Posterior vena cava (tissue), 2 donors: ENCODE results near the gene IQCF6. TPM values are rescaled to one million over a fixed set of nuclear protein-coding genes. Genes with fewer than 3 reads are reported as not detected.
"Not testable (repeated sequence)": the region's sequence is repeated elsewhere in the genome, so short reads cannot be mapped to it uniquely, and the experiment has no call there.

Experiments
- DNase-seq: peaks from one replicate; pipeline ENCODE4 v3.0.0-alpha.2; 2020; ENCODE audit warnings: low spot score
- intact Hi-C, 2 donors: fragments of 100-400 bp; cut with DNase I; formaldehyde crosslinking; loops; one replicate each; pipeline versions ENCODE4 v1.14.1 to v1.14.2; 2022 to 2023
- total RNA-seq, 2 donors: library from RNA; stranded (reverse); fragmentation: NEBNext Ultra II Directional; extraction: Animal tissue kit (Norgen Biotek cat#: 25700); gene quantifications; one replicate each; pipeline ENCODE4 v1.2.1, GENCODE V29; 2021
- donor health status: DM: yes; HTN: yes; CAD: no.
- donor health status: DM: yes; HTN: yes; CAD: no.

Gene IQCF6
- total RNA-seq, 2 donors from 2014 or later: not detected

DNA sequence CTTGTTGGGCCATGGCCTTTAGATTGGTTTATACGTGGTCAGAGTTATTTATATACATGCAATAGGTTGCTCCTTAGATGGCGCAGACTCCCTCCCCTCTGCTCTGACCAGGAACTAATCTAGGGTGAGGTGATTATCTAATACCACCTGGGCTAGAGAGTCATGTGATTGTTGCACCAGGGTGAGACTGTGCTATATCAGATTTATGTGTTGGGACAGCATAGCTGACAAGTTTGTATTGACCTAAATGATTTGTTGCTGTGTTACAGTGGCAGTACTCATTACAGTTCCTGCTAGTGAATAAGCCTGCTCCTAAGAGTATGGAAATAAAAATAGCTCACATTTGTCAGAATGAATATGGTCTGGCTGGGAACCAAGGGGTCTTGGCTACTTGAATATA lies 7.2 kb upstream of the IQCF6 start:
- intact Hi-C loops: no loop called here
- no peak for DNase-seq

DNA sequence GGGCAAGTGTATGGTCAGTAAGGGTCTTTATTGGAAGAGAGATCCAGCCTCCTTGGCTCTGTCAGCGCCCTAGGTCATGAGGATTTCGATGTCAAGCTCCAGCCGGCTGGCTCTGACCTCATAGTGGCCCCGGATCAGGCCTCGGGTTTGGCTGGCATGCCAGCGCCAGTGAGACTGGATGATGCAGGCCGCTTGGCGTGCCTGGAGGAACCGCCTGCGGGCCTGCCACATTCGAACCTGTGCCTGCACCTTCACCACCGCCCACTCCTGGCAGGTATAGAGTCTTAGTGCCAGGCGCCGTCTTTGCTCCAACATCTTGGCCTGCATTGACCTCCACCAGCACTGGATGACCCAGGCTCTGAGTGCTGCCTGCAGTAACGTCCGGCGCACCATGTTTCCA lies 483 bp downstream of the IQCF6 start:
- no peak for DNase-seq
- intact Hi-C loops: no loop called here

DNA sequence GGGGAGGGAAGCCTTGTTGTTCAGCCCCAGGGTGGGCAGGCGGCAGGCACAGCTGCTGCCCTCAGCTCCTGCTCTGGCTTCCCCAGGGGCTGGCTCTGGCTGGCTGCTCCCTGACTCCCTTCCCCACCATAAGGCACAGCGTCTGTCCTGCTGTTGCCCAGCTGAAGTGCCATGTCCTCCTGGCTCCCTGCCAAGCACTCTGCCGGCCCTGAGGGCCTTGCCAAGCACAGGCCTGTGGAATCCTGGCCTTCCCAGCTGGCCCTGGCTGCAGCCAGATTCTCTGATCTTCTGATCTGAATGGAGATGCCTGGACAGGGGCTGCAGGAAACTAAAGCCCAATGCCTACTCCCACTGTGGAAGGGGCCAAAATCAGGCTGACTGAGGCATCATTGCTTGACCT lies 1.1 kb downstream of the IQCF6 start:
- no peak for DNase-seq
- intact Hi-C loops: no loop called here

DNA sequence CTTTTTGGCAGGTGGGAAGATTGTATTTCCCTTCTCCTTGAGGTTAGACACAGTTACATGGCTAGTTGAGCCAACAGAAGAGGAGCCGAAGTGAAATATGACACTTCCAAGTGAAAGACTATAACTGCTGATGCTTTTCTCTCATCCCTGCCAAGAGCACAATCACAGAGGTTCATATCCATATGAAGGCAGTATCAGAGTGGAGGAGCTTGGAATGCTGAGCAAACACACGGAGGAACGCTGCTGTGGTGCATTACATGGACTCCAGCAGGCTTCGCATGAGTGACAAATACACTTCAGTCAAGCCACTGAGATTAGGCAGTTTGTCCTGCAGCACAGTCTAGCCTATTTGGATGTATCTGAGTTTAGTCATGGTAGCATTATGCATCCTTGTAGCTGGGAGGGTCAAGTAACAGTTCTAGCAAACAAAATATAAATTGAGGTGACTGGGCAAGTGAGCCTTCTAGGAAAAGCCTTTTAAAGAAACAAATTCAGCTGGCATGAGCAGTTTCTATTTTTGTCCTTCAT lies 5.4 kb downstream of the IQCF6 start:
- no peak for DNase-seq
- intact Hi-C loops: no loop called here

DNA sequence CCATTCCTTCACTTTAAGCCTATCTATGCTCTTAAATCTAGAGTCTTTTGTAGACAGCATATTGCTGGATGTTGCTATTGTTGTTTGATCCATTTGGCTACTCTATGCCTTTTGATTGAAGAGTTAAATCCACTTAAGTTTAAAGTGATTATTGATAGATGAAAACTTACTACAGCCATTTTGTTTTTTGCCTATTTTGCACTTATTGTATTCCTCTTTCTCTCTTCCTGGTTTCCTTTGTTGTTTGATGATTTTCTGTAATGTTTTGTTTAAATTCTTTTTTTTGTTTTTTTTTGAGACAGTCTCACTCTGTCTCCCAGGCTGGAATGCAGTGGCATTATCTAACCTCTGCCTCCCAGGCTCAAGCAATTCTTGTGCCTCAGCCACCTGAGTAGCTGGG lies 19.8 kb downstream of the IQCF6 start:
- DNase-seq: no peak
- intact Hi-C loops: no loop called here

DNA sequence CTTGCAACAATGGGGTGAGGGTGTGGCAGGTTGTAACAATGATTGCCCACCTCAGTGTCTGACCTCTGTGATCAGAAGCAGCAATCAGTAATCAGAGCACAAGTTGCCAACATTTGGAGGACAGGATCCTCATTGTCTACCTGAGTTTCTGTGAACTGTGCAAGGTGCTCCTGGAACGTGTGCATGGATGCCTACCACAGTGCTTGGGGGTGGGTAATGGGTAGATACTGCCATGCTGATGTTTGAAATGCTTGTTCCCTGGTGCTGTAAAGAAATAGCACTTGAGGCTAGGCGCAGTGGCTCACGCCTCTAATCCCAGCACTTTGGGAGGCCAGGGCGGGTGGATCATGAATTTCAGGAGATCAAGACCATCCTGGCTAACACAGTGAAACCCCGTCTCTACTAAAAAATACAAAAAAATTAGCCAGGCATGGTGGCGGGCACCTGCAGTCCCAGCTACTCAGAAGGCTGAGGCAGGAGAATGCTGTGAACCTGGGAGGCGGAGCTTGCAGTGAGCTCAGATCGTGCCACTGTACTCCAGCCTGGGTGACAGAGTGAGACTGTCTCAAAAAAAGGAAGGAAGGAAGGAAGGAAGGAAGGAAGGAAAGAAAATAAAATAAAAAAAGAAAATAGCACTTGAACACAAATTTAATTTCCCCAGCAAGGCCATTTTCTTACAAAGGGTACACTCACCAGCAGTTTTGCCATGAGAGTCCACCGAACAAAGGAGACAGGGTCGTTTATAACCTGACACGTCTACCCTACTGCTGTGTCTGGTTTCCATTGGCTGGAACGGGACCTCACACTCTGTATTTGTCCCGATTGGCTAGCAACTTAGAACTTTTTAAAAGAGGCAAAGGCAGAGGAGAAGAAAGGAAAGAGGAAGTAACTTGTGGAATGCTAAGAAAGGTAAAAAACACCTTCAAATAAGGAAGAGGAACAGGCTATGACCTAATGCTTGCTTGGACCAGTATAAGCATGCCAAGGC lies 25.0 kb downstream of the IQCF6 start:
- intact Hi-C loops, DNase-seq: not testable (repeated sequence)

DNA sequence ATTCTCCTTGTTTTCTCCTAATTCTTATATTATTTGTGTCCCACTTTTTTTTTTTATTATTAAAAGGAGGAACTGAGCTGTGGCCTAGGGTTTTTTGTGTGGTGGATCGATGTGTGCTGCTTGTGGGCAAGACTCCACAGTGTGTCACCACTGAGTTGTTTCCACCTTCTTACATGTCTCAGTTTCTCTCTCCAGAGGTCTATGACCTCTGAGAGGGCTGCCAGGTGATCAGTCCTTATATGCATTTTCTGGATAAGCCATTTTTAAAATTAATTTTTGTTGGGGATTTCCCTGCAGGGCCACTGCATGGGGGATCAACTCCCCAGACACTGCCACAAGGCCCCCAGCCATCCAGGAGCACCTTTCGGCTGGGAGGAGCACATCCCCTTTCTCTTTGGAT lies 27.8 kb downstream of the IQCF6 start:
- DNase-seq: no peak
- intact Hi-C loops: no loop called here

DNA sequence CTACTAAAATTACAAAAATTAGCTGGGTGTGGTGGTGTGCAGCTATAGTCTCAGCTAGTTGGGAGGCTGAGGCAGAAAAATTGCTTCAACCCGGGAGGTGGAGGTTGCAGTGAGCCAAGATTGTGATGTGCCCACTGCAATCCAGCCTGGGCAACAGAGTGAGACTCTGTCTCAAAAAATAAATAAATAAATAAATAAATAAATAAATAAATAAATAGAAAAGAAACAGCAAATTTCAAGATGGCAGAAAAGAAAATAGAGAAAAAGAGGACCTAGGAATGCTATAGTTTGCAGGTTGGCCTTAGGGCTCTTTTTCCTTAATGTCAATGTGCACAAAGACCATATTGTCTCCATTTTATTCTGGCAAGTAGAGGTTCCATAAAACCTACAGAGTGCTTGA lies 28.2 kb downstream of the IQCF6 start:
- intact Hi-C loops: no loop called here
- no peak for DNase-seq

DNA sequence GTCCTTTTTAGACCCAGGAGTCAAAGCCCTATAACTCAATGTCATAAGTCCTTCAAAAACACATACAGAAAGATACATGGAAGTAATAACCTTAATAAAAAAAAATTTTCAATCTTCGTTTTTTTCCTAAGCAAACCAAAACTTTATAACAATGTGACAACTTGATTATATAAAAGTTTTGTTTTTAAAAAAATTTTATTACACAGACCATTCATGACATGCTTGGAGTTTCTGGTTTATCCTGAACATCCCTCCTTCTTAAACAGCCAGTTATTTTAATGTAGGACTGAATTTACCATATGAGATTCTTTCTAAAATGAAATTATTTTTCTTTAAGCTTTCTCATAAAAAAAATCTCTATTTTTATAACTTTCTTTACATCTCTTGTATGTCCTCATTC lies 30.7 kb downstream of the IQCF6 start:
- intact Hi-C loops: no loop called here
- DNase-seq: no peak

DNA sequence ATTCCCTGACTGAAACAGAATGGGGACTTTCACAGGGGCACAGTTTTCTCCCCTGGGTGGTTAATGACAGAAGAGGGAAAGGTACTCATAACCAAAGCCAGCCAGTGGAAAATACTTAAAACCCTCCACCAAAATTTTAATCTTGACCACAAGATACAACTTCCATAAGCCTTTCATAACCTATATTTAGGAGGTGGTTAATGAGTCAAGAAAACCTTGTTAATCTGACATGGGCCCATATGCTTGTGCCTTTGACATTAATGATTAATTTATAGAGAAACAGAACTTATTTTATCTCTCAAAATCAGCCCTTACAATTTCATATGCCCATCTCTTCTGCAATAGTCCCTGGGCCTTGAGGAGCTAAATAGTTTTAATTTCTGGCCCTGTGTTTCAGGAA lies 31.2 kb downstream of the IQCF6 start:
- intact Hi-C loops: no loop called here
- no peak for DNase-seq

DNA sequence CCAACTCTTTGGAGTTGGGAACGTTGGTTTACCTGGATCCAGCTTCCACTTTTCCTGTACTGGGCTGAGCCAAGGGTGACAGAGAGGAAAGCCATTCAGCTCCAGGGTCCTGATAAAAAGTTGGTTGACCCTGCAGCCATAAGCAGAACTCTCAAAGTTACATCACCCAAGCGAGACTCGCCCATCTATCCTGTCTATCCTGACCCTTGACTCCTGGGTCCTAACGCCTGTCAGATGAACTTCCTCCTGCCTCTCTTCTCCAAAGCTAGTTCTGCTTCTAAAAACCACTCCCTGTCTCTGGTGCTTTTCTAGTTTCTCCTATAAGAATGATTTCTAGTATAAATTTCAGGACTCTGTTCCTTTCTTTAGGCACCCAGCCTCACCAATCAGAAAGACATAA lies 36.1 kb downstream of the IQCF6 start:
- intact Hi-C loops, DNase-seq: not testable (repeated sequence)

DNA sequence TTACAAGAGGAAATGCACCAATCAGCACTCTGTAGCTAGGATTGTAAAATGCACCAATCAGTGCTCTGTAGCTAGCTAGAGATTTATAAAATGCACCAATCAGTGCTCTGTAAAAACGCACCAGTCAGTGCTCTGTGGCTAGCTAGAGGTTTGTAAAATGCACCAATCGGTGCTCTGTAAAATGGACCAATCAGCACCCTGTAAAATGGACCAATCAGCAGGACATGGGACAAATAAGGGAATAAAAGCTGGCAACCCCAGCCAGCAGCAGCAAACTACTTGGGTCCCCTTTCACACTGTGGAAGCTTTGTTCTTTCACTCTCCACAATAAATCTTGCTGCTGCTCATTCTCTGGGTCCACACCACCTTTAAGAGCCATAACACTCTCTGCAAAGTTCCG lies 36.7 kb downstream of the IQCF6 start:
- intact Hi-C loops, DNase-seq: not testable (repeated sequence)

DNA sequence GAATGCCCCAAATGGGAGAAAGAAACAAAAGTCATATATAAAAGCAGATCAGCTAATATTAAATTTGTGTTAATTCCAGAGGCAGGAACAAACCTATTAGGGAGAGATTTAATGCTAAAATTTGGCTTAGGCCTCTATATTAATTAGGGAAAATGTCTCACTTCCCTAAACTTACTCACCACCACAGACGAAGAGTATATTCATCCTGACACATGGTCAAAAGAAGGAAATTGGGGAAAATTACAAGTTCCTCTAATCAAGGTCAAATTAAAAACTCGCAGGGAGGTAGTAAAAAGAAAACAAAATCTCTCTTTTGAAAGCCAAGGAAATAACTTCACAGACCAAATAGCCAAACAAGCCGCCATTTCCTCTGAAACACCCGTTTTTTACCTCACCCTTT lies 39.9 kb downstream of the IQCF6 start:
- intact Hi-C loops: loop anchor here in 1 of 2 donors (5.0 kb wide), 1 partner anchor 952 kb away; no protein-coding TSS in a partner anchor

DNA sequence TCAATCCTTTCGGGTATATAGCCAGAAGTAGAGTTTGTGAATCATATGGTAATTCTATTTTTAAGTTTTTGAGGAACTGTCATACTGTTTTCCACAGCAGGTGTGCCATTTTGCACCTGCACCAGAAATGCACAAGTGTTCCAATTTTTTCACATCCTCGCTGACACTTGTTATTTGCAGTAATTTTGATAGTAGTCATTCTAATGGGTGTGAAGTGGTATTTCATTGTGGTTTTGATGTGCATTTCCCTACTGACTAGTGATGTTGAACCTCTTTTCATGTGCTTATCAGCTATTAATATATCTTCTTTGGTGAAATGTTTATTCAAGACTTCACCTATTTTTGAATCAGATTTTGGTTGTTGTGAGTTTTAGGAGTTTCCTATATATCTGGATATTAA lies 43.1 kb downstream of the IQCF6 start:
- intact Hi-C loops: loop anchor here in 1 of 2 donors (5.0 kb wide), 1 partner anchor 949 kb away; no protein-coding TSS in a partner anchor
- DNase-seq: no peak

More for the DNA sequence above, 39.9 kb downstream of the IQCF6 start:
- no peak for DNase-seq

DNA sequence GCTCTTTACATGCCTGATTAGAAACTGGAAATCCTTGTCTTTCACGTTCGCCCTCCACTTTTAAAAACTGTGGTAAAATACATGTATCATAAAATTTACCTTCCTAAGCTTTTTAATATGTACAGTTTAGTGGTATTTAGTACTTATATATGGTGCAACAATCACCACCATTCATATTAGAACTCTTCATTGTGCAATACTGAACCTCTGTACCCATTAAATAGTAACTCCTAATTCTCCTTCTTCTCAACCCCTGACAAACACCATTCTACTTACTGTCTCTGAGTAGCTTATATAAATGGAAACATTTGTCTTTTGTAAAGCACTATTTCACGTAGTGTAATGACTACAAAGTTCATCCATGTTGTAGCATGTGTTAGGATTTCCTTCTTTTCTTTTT lies 44.0 kb downstream of the IQCF6 start:
- intact Hi-C loops: loop anchor here in 1 of 2 donors (5.0 kb wide), 1 partner anchor 948 kb away; no protein-coding TSS in a partner anchor
- no peak for DNase-seq

DNA sequence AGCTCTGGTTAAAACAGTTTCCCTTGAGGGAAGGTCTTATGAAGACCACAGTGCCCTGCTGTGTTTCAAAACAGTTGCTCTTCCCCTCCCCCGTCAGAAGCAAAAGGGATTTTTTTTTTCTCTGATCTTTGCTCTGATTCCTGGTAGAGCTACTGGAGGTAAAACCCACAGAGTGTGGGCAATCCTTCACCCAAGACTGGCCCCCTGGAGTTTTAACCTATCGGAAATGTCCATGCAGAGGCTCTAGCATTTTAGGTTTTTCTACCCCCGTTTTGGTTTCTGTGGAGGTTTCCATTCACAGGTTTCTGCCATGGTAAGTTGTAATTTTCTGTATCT lies 44.5 kb downstream of the IQCF6 start:
- intact Hi-C loops: no loop called here

DNA sequence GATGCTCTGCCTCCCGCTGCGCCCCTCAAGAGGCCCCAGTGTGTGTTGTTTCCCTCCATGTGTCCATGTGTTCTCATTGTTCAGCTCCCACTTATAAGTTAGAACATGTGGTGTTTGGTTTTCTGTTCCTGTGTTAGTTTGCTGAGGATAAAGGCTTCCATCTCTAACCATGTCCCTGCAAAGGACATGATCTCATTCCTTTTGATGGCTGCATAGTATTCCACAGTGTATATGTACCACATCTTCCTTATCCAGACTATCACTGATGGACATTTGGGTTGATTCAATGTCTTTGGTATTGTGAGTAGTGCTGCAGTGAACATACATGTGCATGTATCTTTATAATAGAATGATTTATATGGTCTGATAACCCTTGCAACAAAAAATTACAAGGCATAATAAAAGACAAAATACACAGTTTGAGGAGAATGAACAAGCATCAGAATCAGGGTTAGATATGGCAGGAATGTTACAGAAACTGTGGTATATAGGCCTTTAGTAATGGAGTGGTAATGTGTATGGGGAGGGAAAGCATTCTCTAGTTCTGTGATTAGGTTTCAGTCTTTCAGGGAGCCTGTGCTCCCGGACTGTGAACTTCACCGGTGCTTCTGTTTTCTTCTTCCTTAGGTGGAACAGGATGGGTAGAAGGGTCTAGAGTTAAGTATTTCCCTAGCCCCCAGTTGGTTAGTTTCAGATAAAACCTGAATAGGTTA lies 45.0 kb downstream of the IQCF6 start:
- DNase-seq: no peak
- intact Hi-C loops: no loop called here

More for the DNA sequence above, 44.5 kb downstream of the IQCF6 start:
- DNase-seq: no peak

DNA sequence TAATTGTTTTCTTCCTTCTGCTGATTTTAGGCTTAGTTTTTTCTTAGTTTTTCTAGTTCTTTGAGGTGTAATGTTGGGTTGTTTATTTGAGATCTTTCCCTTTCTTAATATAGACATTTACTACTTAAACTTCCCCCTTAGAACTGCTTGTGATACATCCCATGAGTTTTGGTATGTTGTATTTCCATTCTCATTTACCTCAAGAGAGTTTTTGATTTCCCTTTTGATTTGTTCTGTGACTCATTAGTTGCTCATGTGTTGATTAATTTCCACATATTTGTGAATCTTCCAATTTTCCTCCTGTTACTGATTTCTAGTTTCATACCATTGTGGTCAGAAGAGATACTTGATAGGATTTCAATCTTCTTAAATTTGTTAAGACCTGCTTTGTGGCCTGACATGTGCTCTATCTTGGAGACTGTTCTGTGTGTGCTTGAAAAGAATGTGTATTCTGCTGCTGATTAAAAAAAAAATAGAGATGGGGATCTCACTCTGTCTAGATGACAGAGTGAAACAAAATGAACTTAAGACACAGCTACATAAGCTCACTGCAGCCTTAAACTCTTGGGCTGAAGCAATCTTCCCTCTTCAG lies 49.9 kb downstream of the IQCF6 start:
- no peak for DNase-seq
- intact Hi-C loops: no loop called here
